HepG2 (cell line): ENCODE measurements around the gene C2orf92. TPM values are rescaled to one million over a fixed set of nuclear protein-coding genes. Genes with fewer than 3 reads are reported as not detected.

Experiments
- ARNT ChIP-seq: fragments of 450-650 bp; IDR thresholded peaks from 2 replicates; pipeline ENCODE4 v1.6.1; 2017
- ATM ChIP-seq: fragments of 450-650 bp; IDR thresholded peaks from 2 replicates; pipeline ENCODE4 v1.7.1; 2017; ENCODE audit warnings: mild to moderate bottlenecking, borderline replicate concordance
- DBP ChIP-seq: sonication (generic); formaldehyde crosslinking; IDR thresholded peaks from 2 replicates; pipeline ENCODE4 v1.4.0; 2020; ENCODE audit warnings: missing genetic modification reagents; ENCODE audit errors: not compliant biosample characterization
- HMG20A ChIP-seq: IDR thresholded peaks from 2 replicates; pipeline ENCODE4 v1.6.1; 2016; ENCODE audit warnings: borderline replicate concordance
- NFE2L2 ChIP-seq: fragments of 150-350 bp; IDR thresholded peaks from 2 replicates; pipeline ENCODE4 v1.6.1; 2014; ENCODE audit warnings: low read length
- PAX8 ChIP-seq: sonication (generic); formaldehyde crosslinking; IDR thresholded peaks from 2 replicates; pipeline ENCODE4 v1.8.0; 2022; ENCODE audit warnings: mild to moderate bottlenecking, missing genetic modification reagents, borderline replicate concordance
- RCOR2 ChIP-seq: IDR thresholded peaks from 2 replicates; pipeline ENCODE4 v1.6.1; 2016; ENCODE audit warnings: missing biosample characterization, missing genetic modification reagents
- ZBTB1 ChIP-seq: sonication (generic); formaldehyde crosslinking; IDR thresholded peaks from 2 replicates; pipeline ENCODE4 v1.4.0; 2020; ENCODE audit warnings: missing genetic modification reagents, borderline replicate concordance
- ZBTB26 ChIP-seq: IDR thresholded peaks from 2 replicates; pipeline ENCODE4 v1.6.1; 2016; ENCODE audit warnings: missing compliant biosample characterization, missing genetic modification reagents, borderline replicate concordance
- ZBTB7A ChIP-seq: sonication (generic); formaldehyde crosslinking; IDR thresholded peaks from 2 replicates; pipeline ENCODE4 v1.8.0; 2022; ENCODE audit warnings: mild to moderate bottlenecking, missing genetic modification reagents
- ZFP36 ChIP-seq: fragments of 150-350 bp; IDR thresholded peaks from 2 replicates; pipeline ENCODE4 v1.6.1; 2018; ENCODE audit warnings: borderline replicate concordance, low read length, low read depth; ENCODE audit not compliant: partially characterized antibody
- ZNF18 ChIP-seq: sonication (generic); formaldehyde crosslinking; IDR thresholded peaks from 2 replicates; pipeline ENCODE4 v1.8.0; 2022; ENCODE audit warnings: mild to moderate bottlenecking, missing genetic modification reagents; ENCODE audit not compliant: insufficient replicate concordance
- ZNF20 ChIP-seq: sonication (generic); formaldehyde crosslinking; IDR thresholded peaks from 2 replicates; pipeline ENCODE4 v1.4.0; 2020; ENCODE audit warnings: mild to moderate bottlenecking, moderate library complexity, missing genetic modification reagents
- ZNF34 ChIP-seq: sonication (generic); formaldehyde crosslinking; IDR thresholded peaks from 2 replicates; pipeline ENCODE4 v1.4.0; 2020; ENCODE audit warnings: mild to moderate bottlenecking, missing genetic modification reagents, borderline replicate concordance
- ZNF567 ChIP-seq: sonication (generic); formaldehyde crosslinking; IDR thresholded peaks from 2 replicates; pipeline ENCODE4 v1.8.1; 2023; ENCODE audit warnings: mild to moderate bottlenecking, missing genetic modification reagents, borderline replicate concordance
- ZNF670 ChIP-seq: sonication (generic); formaldehyde crosslinking; IDR thresholded peaks from 2 replicates; pipeline ENCODE4 v1.8.0; 2022; ENCODE audit warnings: mild to moderate bottlenecking, missing genetic modification reagents, borderline replicate concordance
- ZNF713 ChIP-seq: sonication (generic); formaldehyde crosslinking; IDR thresholded peaks from 2 replicates; pipeline ENCODE4 v1.4.0; 2020; ENCODE audit warnings: mild to moderate bottlenecking, missing genetic modification reagents
- ZNF740 ChIP-seq: sonication (generic); formaldehyde crosslinking; IDR thresholded peaks from 2 replicates; pipeline ENCODE4 v1.4.0; 2020; ENCODE audit warnings: missing genetic modification reagents
- ZNF766 ChIP-seq: sonication (generic); formaldehyde crosslinking; IDR thresholded peaks from 2 replicates; pipeline ENCODE4 v1.5.0; 2020; ENCODE audit warnings: missing genetic modification reagents, borderline replicate concordance
- ZNF775 ChIP-seq: sonication (generic); formaldehyde crosslinking; IDR thresholded peaks from 2 replicates; pipeline ENCODE4 v1.4.0; 2020; ENCODE audit warnings: missing genetic modification reagents, mild to moderate bottlenecking, moderate library complexity, borderline replicate concordance
- ZNF788 ChIP-seq: sonication (generic); formaldehyde crosslinking; IDR thresholded peaks from 2 replicates; pipeline ENCODE4 v1.5.0; 2020; ENCODE audit warnings: mild to moderate bottlenecking, missing genetic modification reagents, borderline replicate concordance
- ZNF83 ChIP-seq: sonication (generic); formaldehyde crosslinking; IDR thresholded peaks from 2 replicates; pipeline ENCODE4 v1.4.0; 2020; ENCODE audit warnings: missing genetic modification reagents, mild to moderate bottlenecking, borderline replicate concordance
- polyA plus RNA-seq, 8 experiments: library from polyadenylated mRNA; depleted of rRNA in 3 of 8; stranded (reverse) in 7 of 8; unstranded in 1 of 8; fragments of >200 nt; fragmentation: Illumina TruSeq in 4 of 8; extraction: Trizol in 4 of 8; gene quantifications; 2 replicates each; pipeline versions ENCODE4 v1.2.1 to v1.2.3, GENCODE V29; 2011 to 2016; ENCODE audit warnings: low read depth in 4 of 8, missing spikeins in 1 of 8, mixed read lengths in 1 of 8; ENCODE audit not compliant: insufficient read depth in 1 of 8
- total RNA-seq, 5 experiments: library from RNA; depleted of rRNA; stranded (reverse); fragments of >200 nt; fragmentation: Illumina TruSeq; extraction: Trizol; gene quantifications; 2 replicates each; pipeline ENCODE4 v1.2.3, GENCODE V29; 2016; ENCODE audit warnings: low read depth in 1 of 5
- TF ChIP-seq, protein P1 (sequence below): sonication (generic); formaldehyde crosslinking; IDR thresholded peaks from 2 replicates; pipeline ENCODE4 v1.8.1; 2023; ENCODE audit warnings: mild to moderate bottlenecking, moderate library complexity, missing genetic modification reagents
- TF ChIP-seq, protein P2 (sequence below): sonication (generic); formaldehyde crosslinking; IDR thresholded peaks from 2 replicates; pipeline ENCODE4 v1.9.0; 2021; ENCODE audit warnings: missing genetic modification reagents, borderline replicate concordance

The C2orf92 gene
- total and polyA plus RNA-seq, 2 of the 13 experiments (the other 11 are each of a cell fraction or from before 2014, with no cell fraction given): 4.9 to 5.0 TPM

DNA sequence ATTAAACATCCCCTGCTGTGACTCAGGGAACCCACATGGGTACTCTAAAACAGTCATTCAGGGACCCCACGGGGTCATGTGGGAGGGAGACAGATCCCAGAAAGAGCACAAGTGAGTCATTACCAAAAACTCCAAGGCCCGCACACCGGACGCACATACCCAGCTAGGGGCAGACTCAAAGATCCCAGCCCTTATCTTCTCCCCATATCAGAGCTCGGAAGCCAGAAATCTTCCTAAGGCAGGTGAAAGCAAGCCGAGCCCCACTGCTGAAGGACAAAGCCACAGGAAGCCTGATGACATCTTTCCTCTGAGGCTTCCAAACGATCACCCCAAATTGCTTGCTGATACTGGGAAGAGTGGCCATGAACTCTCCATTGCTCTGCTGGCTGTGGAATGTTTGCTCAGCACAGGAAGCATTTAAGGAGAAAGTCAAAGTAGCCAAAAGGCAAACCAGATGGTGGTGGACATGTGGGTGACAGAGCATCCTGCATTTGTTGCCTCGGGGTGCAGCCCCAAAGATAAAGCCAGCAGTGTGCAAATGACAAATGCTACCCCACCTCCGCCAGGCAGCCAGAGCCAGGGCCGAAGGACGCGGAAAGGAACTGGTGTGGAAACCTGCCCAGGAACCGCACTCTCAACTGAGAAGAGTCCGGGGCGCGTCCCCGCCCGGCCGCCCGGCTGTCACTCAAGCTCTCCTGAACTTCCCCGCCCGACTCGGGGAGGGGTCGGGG, 6.5 kb upstream of the C2orf92 start (continued):
- TF ChIP-seq DBP (CRISPR knock-in tag) (no peak), ARNT (no peak), ZNF20 (no peak), HMG20A (no peak), ZNF83 (CRISPR knock-in tag) (no peak), ZNF18 (CRISPR knock-in tag) (no peak), ZNF670 (0 out of 2 replicates have a peak, but pooled peaks have one; percentile 21), ZBTB1 (CRISPR knock-in tag) (no peak), RCOR2 (CRISPR knock-in tag) (no peak), ZNF713 (CRISPR knock-in tag) (no peak), ZBTB7A (no peak), ATM (no peak), ZNF34 (CRISPR knock-in tag) (no peak), ZNF766 (CRISPR knock-in tag) (no peak), ZBTB26 (CRISPR knock-in tag) (no peak), ZFP36 (no peak), ZNF788 (CRISPR knock-in tag) (no peak), NFE2L2 (no peak), ZNF740 (CRISPR knock-in tag) (no peak), ZNF567 (no peak), PAX8 (CRISPR knock-in tag) (no peak), ZNF775 (no peak)
- TF ChIP-seq, protein P1, sequence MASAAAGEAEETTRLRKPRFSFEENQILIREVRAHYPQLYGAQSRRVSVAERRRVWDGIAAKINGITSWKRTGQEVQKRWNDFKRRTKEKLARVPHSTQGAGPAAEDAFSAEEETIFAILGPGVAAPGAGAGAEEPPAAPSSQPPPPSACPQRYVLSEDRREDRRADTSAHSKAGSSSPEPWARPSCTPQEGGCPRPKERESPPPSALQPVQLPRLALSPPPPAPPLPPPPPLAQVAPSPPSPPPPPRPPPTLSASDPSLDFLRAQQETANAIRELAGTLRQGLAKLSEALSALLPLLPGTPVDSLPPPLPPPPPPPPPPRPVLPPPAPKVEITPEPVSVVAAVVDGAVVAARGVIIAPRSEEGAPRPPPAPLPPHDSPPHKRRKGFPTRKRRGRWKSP: no peak
- TF ChIP-seq, protein P2, sequence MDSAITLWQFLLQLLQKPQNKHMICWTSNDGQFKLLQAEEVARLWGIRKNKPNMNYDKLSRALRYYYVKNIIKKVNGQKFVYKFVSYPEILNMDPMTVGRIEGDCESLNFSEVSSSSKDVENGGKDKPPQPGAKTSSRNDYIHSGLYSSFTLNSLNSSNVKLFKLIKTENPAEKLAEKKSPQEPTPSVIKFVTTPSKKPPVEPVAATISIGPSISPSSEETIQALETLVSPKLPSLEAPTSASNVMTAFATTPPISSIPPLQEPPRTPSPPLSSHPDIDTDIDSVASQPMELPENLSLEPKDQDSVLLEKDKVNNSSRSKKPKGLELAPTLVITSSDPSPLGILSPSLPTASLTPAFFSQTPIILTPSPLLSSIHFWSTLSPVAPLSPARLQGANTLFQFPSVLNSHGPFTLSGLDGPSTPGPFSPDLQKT (CRISPR knock-in tag): no peak
